Measurements from ENCODE around the gene SLC25A17. TPM values are rescaled to one million over a fixed set of nuclear protein-coding genes. Genes with fewer than 3 reads are reported as not detected.

SLC25A17 gene
- total and polyA plus RNA-seq, 2 donors from 2014 or later = 15.3 to 23.8 TPM

GRCh38 chr22:40808018-40808841 lies 10.9 kb downstream of the SLC25A17 start:
- Histone ChIP-seq H3K4me1 (ENCODE audit: control insufficient read depth in 2 of 3, insufficient read depth in 2 of 3, low read depth in 1 of 3, low read length in 3 of 3) (peaks cover 0 to 3% (median 0%) of the 10 kb centered on the region in 3 donors), H3K4me3 (ENCODE audit: low read length in 3 of 3) (no peak overlapping the region), H3K9ac (ENCODE audit: low read length in 3 of 3) (no peak overlapping the region), H3K27ac (ENCODE audit: low read depth in 2 of 2, low read length in 2 of 2) (no peak overlapping the region), H3K36me3 (ENCODE audit: control insufficient read depth in 2 of 3, insufficient read depth in 3 of 3, low read length in 3 of 3) (no peaks in the 10 kb centered on the region), H3K27me3 (ENCODE audit: control insufficient read depth, insufficient read depth, low read length) (no peaks in the 10 kb centered on the region), H3K9me3 (ENCODE audit: control insufficient read depth in 2 of 3, insufficient read depth in 1 of 3, low read length in 3 of 3) (no peaks in the 10 kb centered on the region)
- TF ChIP-seq CTCF (IDR thresholded peaks at IDR 0.05; ENCODE audit: borderline replicate concordance, extremely low read depth, insufficient read depth) = no peak
- intact Hi-C loops (cut with DNase I) = no loop called here
- no peak for FAIRE-seq
- DNase-seq = no peak

GRCh38 chr22:40806711-40807110 lies 12.4 kb downstream of the SLC25A17 start:
- intact Hi-C loops (cut with DNase I) = no loop called here

GRCh38 chr22:40805699-40806203 lies 13.4 kb downstream of the SLC25A17 start:
- no peak overlapping the region for H3K4me3 ChIP-seq (ENCODE audit: low read length in 3 of 3)
- no peak for TF ChIP-seq CTCF (IDR thresholded peaks at IDR 0.05; ENCODE audit: borderline replicate concordance, extremely low read depth, insufficient read depth)
- no peak overlapping the region for H3K27ac ChIP-seq (ENCODE audit: low read depth in 2 of 2, low read length in 2 of 2)
- no peak for DNase-seq
- intact Hi-C loops (cut with DNase I) = no loop called here
- H3K36me3 ChIP-seq (ENCODE audit: control insufficient read depth in 2 of 3, insufficient read depth in 3 of 3, low read length in 3 of 3) = no peaks in the 10 kb centered on the region
- H3K9me3 ChIP-seq (ENCODE audit: control insufficient read depth in 2 of 3, insufficient read depth in 1 of 3, low read length in 3 of 3) = no peaks in the 10 kb centered on the region
- H3K27me3 ChIP-seq (ENCODE audit: control insufficient read depth, insufficient read depth, low read length) = no peaks in the 10 kb centered on the region
- H3K4me1 ChIP-seq (ENCODE audit: control insufficient read depth in 2 of 3, insufficient read depth in 2 of 3, low read depth in 1 of 3, low read length in 3 of 3) = peaks cover 0 to 3% (median 0%) of the 10 kb centered on the region in 3 donors
- no peak overlapping the region for H3K9ac ChIP-seq (ENCODE audit: low read length in 3 of 3)
- no peak for FAIRE-seq

More at GRCh38 chr22:40806711-40807110, 12.4 kb downstream of the SLC25A17 start:
- Histone ChIP-seq H3K27ac (ENCODE audit: low read depth in 2 of 2, low read length in 2 of 2) (no peak overlapping the region), H3K4me3 (ENCODE audit: low read length in 3 of 3) (no peak overlapping the region), H3K9me3 (ENCODE audit: control insufficient read depth in 2 of 3, insufficient read depth in 1 of 3, low read length in 3 of 3) (no peaks in the 10 kb centered on the region), H3K4me1 (ENCODE audit: control insufficient read depth in 2 of 3, insufficient read depth in 2 of 3, low read depth in 1 of 3, low read length in 3 of 3) (peaks cover 0 to 3% (median 0%) of the 10 kb centered on the region in 3 donors), H3K9ac (ENCODE audit: low read length in 3 of 3) (no peak overlapping the region), H3K27me3 (ENCODE audit: control insufficient read depth, insufficient read depth, low read length) (no peaks in the 10 kb centered on the region), H3K36me3 (ENCODE audit: control insufficient read depth in 2 of 3, insufficient read depth in 3 of 3, low read length in 3 of 3) (no peaks in the 10 kb centered on the region)
- FAIRE-seq (no peak), DNase-seq (no peak)
- TF ChIP-seq CTCF (IDR thresholded peaks at IDR 0.05; ENCODE audit: borderline replicate concordance, extremely low read depth, insufficient read depth) = no peak

All from kidney (tissue), 14 donors.